HG03025 (cell line): Measurements from ENCODE around the gene NSD1.
"Not testable (repeated sequence)": the region's sequence is repeated elsewhere in the genome, so short reads cannot be mapped to it uniquely, and the experiment has no call there.

ENCODE experiments used
- ATAC-seq: cut with Tn5 transposase; IDR thresholded peaks from one replicate; pipeline ENCODE4 v1.9.1; 2021; ENCODE audit warnings: mild to moderate bottlenecking, moderate library complexity; ENCODE audit not compliant: unreplicated experiment, low FRiP score

NSD1 gene

GRCh38 chr5:177169271-177169670 is 35.7 kb downstream of the NSD1 start:
- no peak for ATAC-seq

DNA sequence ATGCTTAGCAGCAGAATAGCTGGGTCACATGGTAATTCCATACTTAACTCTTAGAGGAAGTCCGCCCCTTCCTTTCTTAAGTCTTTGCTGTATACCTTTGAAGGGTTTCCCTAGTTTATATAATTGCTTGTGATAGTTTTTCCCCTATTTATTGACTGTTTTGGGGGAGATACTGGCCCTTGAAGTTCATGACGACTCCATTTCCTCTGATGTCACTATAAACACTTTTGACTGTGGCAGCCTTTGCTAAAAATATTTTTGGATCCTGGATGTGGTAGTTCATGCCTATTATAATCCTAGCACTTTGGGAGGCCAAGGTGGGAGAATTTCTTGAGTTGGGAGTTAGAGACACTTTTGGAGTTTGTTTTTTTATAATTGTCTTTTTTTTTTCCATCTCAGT is 38.4 kb downstream of the NSD1 start:
- ATAC-seq: no peak

- no peak for ATAC-seq
Observed at GRCh38 chr5:177175336-177175735, 41.8 kb downstream of the NSD1 start.

DNA sequence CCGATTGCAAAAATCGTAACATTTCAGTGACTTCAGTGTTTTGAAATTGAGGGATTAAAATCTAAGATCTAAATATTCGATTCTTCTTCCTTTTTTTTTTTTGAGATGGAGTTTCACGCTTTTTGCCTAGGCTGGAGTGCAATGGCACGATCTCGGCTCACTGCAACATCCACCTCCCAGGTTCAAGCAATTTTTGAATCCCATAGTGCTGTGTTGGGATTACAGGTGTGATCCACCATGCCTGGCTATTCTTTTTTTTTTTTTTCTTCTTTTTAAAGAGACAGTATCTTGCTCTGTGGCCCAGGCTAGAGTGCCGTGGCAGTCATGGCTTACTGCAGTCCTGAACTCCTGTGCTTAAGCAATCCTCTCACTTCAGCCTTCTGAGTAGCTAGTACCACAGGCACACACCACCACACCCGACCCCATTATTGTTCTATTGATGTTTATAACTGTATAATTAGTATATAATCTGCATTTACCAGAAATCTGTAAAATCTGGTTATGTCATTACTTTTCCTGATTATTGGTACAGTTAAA is 42.7 kb downstream of the NSD1 start:
- ATAC-seq: no peak

DNA sequence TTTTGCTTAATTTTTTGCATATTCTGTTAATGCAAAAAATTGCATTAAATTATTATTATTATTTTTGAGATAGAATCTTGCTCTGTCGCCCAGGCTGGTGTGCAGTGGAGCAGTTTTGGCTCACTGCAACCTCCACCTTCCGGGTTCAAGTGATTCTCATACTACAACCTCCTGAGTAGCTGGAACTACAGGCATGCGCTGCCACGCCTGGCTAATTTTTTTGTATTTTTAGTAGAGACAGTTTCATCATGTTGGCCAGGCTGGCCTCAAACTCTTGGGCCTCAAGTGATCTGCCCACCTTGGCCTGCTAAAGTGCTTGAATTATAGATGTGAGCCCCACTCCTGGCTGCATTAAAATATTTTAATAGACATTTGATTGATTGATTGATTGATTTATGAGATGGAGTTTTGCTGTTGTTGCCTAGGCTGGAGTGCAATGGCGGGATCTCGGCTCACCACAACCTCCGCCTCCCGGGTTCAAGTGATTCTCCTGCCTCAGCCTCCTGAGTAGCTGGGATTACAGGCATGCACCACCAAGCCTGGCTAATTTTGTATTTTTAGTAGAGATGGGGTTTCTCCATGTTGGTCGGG is 44.4 kb downstream of the NSD1 start:
- ATAC-seq: not testable (repeated sequence)

GRCh38 chr5:177178733-177179304 is 45.2 kb downstream of the NSD1 start:
- no peak for ATAC-seq

DNA sequence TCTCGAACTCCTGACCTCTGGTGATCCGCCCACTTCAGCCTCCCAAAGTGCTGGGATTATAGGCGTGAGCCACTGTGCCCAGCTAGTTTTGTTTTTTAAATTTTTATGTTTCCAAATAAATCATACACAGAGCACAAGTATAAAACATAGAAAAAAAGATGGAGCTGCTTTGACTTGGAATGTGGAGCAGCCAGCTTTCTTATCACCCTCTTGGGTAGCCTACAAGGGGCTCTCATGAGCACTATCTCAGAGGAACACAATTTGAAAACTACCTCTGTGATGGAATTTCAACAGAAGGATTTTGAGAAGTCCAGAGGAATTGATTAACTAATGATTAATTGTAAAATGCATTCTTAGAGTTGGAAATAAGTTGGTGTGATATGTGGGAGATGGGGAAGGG is 45.9 kb downstream of the NSD1 start:
- no peak for ATAC-seq

GRCh38 chr5:177183142-177183541 is 49.6 kb downstream of the NSD1 start:
- no peak for ATAC-seq

DNA sequence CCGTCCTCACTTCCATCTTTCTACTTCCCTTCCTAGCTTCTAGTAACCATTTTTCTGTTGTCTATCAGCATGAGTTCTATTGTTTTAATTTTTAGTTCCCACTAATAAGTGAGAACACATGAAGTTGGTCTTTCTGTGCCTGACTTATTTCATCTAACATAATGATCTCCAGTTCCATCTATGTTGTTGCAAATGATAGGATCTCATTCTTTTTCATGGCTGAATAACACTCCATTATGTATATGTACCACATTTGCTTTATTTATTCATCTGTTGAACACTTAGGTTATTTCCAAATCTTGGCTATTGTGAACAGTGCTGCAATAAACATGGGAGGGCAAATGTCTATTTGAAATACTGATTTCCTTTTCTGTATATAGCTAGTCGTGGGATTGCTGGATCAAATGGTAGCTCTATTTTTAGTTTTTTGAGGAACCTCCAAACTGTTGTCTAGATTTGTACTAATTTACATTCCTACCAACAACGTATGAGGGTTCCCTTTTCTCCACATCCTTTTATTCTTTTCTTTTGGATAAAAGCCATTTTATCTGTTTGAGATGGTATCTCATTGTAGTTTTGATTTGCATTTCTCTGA is 50.3 kb downstream of the NSD1 start:
- ATAC-seq: no peak

DNA sequence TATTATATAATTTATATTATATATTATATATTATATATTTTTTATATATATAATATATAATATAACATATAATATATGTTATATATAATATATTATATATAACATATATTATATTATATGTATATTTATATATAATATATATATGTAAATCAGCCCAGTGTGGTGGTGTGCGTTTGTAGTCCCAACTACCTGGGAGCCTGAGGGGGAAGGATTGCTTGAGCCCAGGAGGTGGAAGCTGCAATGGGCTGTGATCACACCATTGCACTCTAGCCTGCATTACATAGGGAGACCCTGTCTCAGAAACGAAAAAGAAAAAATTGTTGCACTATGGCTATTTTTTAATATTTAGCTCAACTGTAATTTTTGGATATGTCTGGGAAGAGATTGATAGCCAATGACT is 52.4 kb downstream of the NSD1 start:
- ATAC-seq: no peak

- no peak for ATAC-seq
Observed at GRCh38 chr5:177186645-177187044, 53.1 kb downstream of the NSD1 start.

- no peak for ATAC-seq
Observed at GRCh38 chr5:177188775-177189174, 55.2 kb downstream of the NSD1 start.

DNA sequence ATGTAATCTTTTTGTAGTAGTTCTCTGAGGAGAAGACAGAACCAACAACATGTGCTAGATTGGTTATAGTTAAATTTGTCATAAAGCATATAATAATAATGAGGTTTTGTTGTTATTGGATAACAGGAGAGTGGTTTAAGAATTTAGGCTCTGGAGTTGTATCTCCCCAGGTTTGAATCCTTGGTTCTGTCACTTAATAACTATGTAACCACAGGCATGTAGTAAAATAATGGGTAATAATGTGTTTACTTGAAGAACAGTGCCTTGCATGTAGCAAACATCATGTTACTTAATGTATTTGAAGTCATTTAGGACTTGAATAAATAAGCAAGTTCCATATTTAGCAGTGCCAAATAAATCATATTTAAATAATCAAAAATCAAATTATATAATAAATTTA is 55.8 kb downstream of the NSD1 start:
- no peak for ATAC-seq

DNA sequence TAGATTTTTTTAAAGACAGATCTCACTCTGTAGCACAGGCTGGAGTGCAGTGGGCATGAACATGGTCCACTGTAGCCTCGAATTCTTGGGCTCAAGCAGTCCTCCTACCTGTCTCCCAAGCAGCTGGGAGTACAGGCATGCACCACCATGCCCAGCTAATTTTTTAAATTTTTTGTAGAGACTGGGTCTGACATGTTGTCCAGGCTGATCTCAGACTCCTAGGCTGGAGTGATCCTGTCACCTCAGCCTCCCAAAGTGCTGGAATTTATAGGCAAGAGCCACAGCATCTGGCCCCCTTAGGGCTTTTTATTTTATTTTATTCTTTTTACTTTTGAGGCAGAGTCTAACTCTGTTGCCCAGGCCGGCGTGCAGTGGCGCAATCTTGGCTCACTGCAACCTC is 56.4 kb downstream of the NSD1 start:
- ATAC-seq: no peak

DNA sequence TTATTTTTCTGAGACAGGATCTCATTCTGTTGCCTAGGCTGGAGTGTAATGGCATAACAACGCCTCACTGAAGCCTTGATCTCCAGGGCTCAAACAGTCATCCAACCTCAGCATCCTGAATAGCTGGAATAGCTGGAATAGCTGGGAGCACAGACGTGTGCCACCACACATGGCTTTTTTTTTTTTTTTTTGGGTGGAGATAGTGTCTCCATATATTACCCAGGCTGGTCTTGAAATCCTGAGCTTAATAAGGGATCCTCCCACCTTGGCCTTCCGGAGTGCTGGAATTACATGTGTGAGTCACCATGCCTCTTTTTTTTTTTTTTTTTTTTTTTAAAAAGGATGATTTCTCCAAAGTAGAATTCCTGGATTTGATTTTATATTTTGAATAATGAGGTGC is 60.7 kb downstream of the NSD1 start:
- no peak for ATAC-seq

GRCh38 chr5:177195307-177195952 is 61.9 kb downstream of the NSD1 start:
- no peak for ATAC-seq

DNA sequence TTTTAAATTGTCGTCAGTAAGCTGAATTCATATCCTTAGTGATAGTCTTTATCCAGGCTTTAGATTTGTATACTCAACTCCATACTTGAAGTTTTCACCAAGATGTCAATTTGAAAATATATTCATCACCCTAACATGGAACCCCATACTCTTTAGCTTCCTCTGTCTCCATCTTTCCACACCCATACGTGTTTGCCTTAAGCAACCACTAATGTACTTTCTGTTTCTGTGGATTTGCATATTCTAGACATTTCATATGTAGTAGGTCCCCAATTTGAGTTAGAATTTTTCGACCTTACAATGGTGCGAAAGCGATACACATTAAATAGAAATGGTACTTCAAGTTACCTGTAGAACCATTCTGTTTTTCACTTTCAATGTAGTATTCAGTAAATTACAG is 65.2 kb downstream of the NSD1 start:
- no peak for ATAC-seq

DNA sequence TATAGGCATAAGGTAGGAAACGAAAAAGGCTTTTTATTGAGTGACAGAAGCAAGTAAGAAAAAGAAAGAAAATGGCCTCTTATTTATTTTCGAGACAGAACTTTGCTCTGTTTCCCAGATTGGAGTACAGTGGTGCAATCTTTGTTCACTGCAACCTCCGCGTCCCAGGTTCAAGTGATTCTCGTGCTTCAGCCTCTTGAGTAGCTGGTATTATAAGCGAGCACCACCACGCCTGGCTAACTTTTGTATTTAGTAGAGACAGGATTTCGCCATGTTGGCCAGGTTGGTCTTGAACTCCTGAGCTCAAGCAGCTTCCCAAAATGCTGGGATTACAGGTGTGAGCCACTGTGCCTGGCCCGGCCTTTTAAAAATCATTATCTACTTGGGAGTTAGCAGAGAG is 70.7 kb downstream of the NSD1 start:
- no peak for ATAC-seq

- no peak for ATAC-seq
Observed at GRCh38 chr5:177209610-177210009, 76.0 kb downstream of the NSD1 start.

GRCh38 chr5:177212242-177212641 is 78.7 kb downstream of the NSD1 start:
- ATAC-seq: no peak

DNA sequence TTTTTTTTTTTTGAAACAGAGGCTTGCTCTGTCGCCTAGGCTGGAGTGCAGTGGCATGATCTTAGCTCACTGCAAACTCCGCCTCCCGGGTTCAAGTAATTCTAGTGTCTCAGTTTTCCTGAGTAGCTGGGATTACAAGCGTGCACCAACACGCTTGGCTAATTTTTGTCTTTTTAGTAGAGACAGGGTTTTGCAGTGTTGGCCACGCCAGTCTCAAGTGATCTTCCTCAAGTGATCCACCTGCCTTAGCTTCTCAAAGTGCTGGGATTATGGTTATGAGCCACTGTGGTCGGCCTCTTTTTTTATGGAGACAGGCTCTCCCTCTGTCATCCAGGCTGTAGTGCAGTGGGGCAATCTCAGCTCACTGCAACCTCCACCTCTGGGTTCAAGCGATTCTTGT is 87.0 kb downstream of the NSD1 start:
- no peak for ATAC-seq

- no peak for ATAC-seq
Observed at GRCh38 chr5:177222269-177222668, 88.7 kb downstream of the NSD1 start.
